Astrocyte of the spinal cord (primary cell): ENCODE results near the gene ARHGEF26.

Experiments used
- DNase-seq: peaks from one replicate; pipeline ENCODE4 v3.0.0; 2011; ENCODE audit warnings: low read depth, low spot score
- H3K4me3 ChIP-seq: 2 replicates; pipeline ENCODE4 v1.5.1; 2011; ENCODE audit warnings: low read depth, mild to moderate bottlenecking, low read length, moderate library complexity
- CTCF ChIP-seq: IDR thresholded peaks from 2 replicates; pipeline ENCODE4 v1.5.1; 2012; ENCODE audit warnings: low read depth, mild to moderate bottlenecking, low read length, inconsistent platforms
- in situ Hi-C: cut with HindIII; loops from 2 replicates; pipeline ENCODE4 v1.10.0; 2017; ENCODE audit warnings: low sequenced_read_pairs

The ARHGEF26 gene

DNA sequence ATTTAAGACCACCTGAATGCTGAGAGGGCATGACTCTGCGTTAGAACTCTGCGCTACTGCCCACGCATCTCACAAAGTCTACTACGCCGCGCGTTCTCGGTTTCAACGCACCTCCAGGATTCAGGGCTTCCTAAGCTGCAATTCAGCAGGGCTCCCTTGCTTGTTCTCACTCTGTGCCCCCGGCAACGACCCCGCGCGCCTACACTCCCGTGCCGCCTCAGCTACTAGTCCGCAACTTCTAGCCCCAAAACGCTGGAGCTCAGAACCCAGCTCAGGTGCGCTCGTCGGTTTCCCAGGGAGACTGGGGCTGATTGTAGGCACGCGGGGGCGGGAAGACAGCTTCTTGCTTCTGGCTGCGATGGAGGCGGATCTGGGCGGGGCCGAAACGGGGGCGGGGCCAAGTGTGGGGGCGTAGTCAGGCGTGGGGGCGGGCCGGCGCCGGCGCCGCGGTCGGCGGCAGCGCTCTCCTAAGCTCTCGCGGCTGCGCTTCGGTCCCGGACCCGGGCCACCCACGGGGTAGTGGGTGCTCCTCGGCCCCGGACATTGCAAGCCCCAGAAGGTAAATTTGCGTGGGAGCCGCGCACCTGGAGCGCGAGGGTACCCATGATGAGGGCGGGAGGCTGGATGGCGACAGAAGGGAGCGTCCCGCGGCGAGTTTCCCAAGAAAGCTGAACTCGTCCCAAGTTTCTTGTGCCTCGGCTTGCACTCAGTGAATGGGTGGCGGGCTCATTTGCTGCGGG is at the start of gene ARHGEF26:
Gene ARHGEF26 (plus strand): TSS at position 430 of the 740 bp plus-strand sequence. CDS start 603 bp downstream, outside the sequence.
- in situ Hi-C loops: no loop called here
- no peak for TF ChIP-seq CTCF
- DNase-seq: peak; percentile 83
- peak within 1 kb of the TSS; percentile 82 for H3K4me3 ChIP-seq

GRCh38 chr3:154074966-154075365 is 46.2 kb upstream of the ARHGEF26 start:
- DNase-seq: no peak

DNA sequence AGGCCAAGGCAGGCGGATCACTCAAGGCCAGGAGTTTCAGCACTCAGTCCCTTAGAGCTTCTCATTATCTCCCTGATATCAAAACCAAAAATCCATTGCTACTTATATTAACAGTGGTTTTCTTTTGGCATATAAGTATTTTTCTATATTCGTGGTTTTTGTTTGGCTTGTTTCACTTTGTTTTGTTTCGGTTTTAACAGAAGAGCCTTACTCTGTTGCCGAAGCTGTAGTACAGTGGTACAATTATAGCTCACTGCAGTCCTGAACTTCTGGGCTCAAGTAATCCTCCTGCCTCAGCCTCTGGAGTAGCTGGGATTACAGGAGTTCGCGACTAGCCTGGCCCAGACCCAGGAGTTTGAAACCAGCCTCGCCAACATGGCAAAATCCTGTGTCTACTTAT is 42.5 kb upstream of the ARHGEF26 start:
- TF ChIP-seq CTCF: no peak
- H3K4me3 ChIP-seq: no peak overlapping the region
- in situ Hi-C loops: no loop called here
- DNase-seq: no peak

More at GRCh38 chr3:154074966-154075365, 46.2 kb upstream of the ARHGEF26 start:
- in situ Hi-C loops: no loop called here
- H3K4me3 ChIP-seq: no peak overlapping the region
- no peak for TF ChIP-seq CTCF

- DNase-seq: no peak
- no peak for TF ChIP-seq CTCF
- in situ Hi-C loops: no loop called here
- H3K4me3 ChIP-seq: no peak overlapping the region
Measured at GRCh38 chr3:154081305-154081704, 39.9 kb upstream of the ARHGEF26 start.

GRCh38 chr3:154085071-154085470 is 36.1 kb upstream of the ARHGEF26 start:
- in situ Hi-C loops: no loop called here
- no peak overlapping the region for H3K4me3 ChIP-seq
- DNase-seq: no peak
- no peak for TF ChIP-seq CTCF

DNA sequence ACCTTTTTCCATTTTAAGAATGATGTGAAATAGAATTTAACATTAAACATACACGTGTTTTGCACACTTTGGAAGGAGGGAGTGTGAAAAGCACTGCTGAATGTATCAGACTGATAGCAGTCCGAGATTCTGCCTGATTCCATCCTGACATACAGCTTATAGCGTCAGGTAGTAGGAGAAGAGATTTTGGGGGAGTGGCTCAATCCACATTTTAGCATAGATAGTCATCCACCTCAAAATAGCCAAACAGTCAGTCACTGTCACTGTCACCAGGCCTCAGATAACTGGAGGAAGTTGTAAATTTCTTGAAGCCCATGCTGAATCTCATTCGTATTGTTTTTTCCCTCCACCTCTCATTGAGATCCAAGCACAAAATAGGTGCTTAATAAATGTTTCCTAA is 35.4 kb upstream of the ARHGEF26 start:
- no peak overlapping the region for H3K4me3 ChIP-seq
- TF ChIP-seq CTCF: no peak
- DNase-seq: no peak
- in situ Hi-C loops: no loop called here
